Fibroblast of villous mesenchyme (primary cell): Measurements from ENCODE around the gene SLC16A1. TPM values are rescaled to one million over a fixed set of nuclear protein-coding genes. Genes with fewer than 3 reads are reported as not detected.
"Not testable (repeated sequence)": the region's sequence is repeated elsewhere in the genome, so short reads cannot be mapped to it uniquely, and the experiment has no call there.

ENCODE experiments used
- DNase-seq: peaks from one replicate; pipeline ENCODE4 v3.0.0-alpha.2; 2010; ENCODE audit warnings: low read depth
- H3K4me3 ChIP-seq: 2 replicates; pipeline ENCODE4 v1.5.1; 2011; ENCODE audit warnings: low read depth, mild to moderate bottlenecking, low read length
- CTCF ChIP-seq: IDR thresholded peaks from 2 replicates; pipeline ENCODE4 v1.5.1; 2012; ENCODE audit warnings: low read depth, mild to moderate bottlenecking, low read length; ENCODE audit not compliant: insufficient read depth
- total RNA-seq: library from RNA; depleted of rRNA; stranded (reverse); fragments of >200 nt; gene quantifications from 2 replicates; pipeline ENCODE4 v1.2.3, GENCODE V29; 2012

SLC16A1 gene
- total RNA-seq, 1 donor = 129 TPM

- TF ChIP-seq CTCF = no peak
- H3K4me3 ChIP-seq = no peak overlapping the region
- DNase-seq = no peak
Measured at GRCh38 chr1:112888630-112889029, 67.4 kb downstream of the SLC16A1 start.

GRCh38 chr1:112887599-112888283 lies 68.3 kb downstream of the SLC16A1 start:
- DNase-seq = no peak
- no peak for TF ChIP-seq CTCF
- H3K4me3 ChIP-seq = no peak overlapping the region

- not testable (repeated sequence) for DNase-seq, H3K4me3 ChIP-seq
Measured at GRCh38 chr1:112884996-112885395, 71.0 kb downstream of the SLC16A1 start.

GRCh38 chr1:112882271-112882744 lies 73.7 kb downstream of the SLC16A1 start:
- DNase-seq = no peak

GRCh38 chr1:112881742-112882127 lies 74.3 kb downstream of the SLC16A1 start:
- DNase-seq = peak; percentile 44
- TF ChIP-seq CTCF = no peak
- H3K4me3 ChIP-seq = no peak overlapping the region

More at GRCh38 chr1:112882271-112882744, 73.7 kb downstream of the SLC16A1 start:
- no peak overlapping the region for H3K4me3 ChIP-seq
- TF ChIP-seq CTCF = no peak

- no peak for TF ChIP-seq CTCF
- no peak for DNase-seq
- H3K4me3 ChIP-seq = no peak overlapping the region
Measured at GRCh38 chr1:112879834-112880233, 76.2 kb downstream of the SLC16A1 start.

GRCh38 chr1:112878321-112878720 lies 77.7 kb downstream of the SLC16A1 start:
- no peak overlapping the region for H3K4me3 ChIP-seq
- DNase-seq = no peak
- TF ChIP-seq CTCF = no peak
